Measurements from ENCODE around the gene RFPL3.
"Not testable (repeated sequence)": the region's sequence is repeated elsewhere in the genome, so short reads cannot be mapped to it uniquely, and the experiment has no call there.

RFPL3 gene

GRCh38 chr22:32357567-32357966 is at the start of gene RFPL3:
Gene RFPL3, plus strand, starts transcription at chr22:32357867. Its CDS starts 205 bp downstream, at chr22:32358072.
- not testable (repeated sequence) for DNase-seq

GRCh38 chr22:32308191-32308590 is 49.5 kb upstream of the RFPL3 start:
- no peak for DNase-seq

GRCh38 chr22:32308934-32309333 is 48.7 kb upstream of the RFPL3 start:
- no peak for DNase-seq

GRCh38 chr22:32309585-32310251 is 47.9 kb upstream of the RFPL3 start:
- DNase-seq: peak; percentile 8

GRCh38 chr22:32310777-32311176 is 46.9 kb upstream of the RFPL3 start:
- no peak for DNase-seq

GRCh38 chr22:32311551-32312071 is 46.1 kb upstream of the RFPL3 start:
- DNase-seq: no peak

- no peak for DNase-seq
Measured at GRCh38 chr22:32312748-32313147, 44.9 kb upstream of the RFPL3 start.

GRCh38 chr22:32313532-32313931 is 44.1 kb upstream of the RFPL3 start:
- DNase-seq: no peak

GRCh38 chr22:32317524-32317923 is 40.1 kb upstream of the RFPL3 start:
- no peak for DNase-seq

- DNase-seq: no peak
Measured at GRCh38 chr22:32318361-32318760, 39.3 kb upstream of the RFPL3 start.

- DNase-seq: no peak
Measured at GRCh38 chr22:32319861-32320406, 37.7 kb upstream of the RFPL3 start.

GRCh38 chr22:32322986-32323385 is 34.7 kb upstream of the RFPL3 start:
- no peak for DNase-seq

- no peak for DNase-seq
Measured at GRCh38 chr22:32323513-32324164, 34.0 kb upstream of the RFPL3 start.

GRCh38 chr22:32324505-32325415 is 32.9 kb upstream of the RFPL3 start:
- DNase-seq: no peak

GRCh38 chr22:32325416-32325801 is 32.3 kb upstream of the RFPL3 start:
- DNase-seq: peak; percentile 69

GRCh38 chr22:32325811-32326237 is 31.8 kb upstream of the RFPL3 start:
- DNase-seq: no peak

- no peak for DNase-seq
Measured at GRCh38 chr22:32326647-32327046, 31.0 kb upstream of the RFPL3 start.

GRCh38 chr22:32327066-32327465 is 30.6 kb upstream of the RFPL3 start:
- no peak for DNase-seq

GRCh38 chr22:32327596-32328171 is 30.0 kb upstream of the RFPL3 start:
- DNase-seq: no peak

- DNase-seq: no peak
Measured at GRCh38 chr22:32328306-32329201, 29.1 kb upstream of the RFPL3 start.

- no peak for DNase-seq
Measured at GRCh38 chr22:32329202-32329645, 28.4 kb upstream of the RFPL3 start.
